Right forelimb (tissue), 1 donor: ENCODE measurements around the gene VAPB.
"Not testable (repeated sequence)": the region's sequence is repeated elsewhere in the genome, so short reads cannot be mapped to it uniquely, and the experiment has no call there.

Experiments used
- DNase-seq: peaks from one replicate; pipeline ENCODE4 v3.0.0-alpha.2; 2018

The VAPB gene

GRCh38 chr20:58407966-58408557, 19.0 kb downstream of the VAPB start:
- no peak for DNase-seq

GRCh38 chr20:58408603-58409246, 19.7 kb downstream of the VAPB start:
- DNase-seq, result no peak

GRCh38 chr20:58414216-58414615, 25.2 kb downstream of the VAPB start:
- not testable (repeated sequence) for DNase-seq

GRCh38 chr20:58414786-58415185, 25.8 kb downstream of the VAPB start:
- DNase-seq, result not testable (repeated sequence)

GRCh38 chr20:58416057-58416456, 27.0 kb downstream of the VAPB start:
- no peak for DNase-seq

GRCh38 chr20:58416835-58417234, 27.8 kb downstream of the VAPB start:
- no peak for DNase-seq

GRCh38 chr20:58417438-58417837, 28.4 kb downstream of the VAPB start:
- DNase-seq, result no peak

GRCh38 chr20:58418949-58419748, 30.1 kb downstream of the VAPB start:
- no peak for DNase-seq

GRCh38 chr20:58420798-58421496, 31.9 kb downstream of the VAPB start:
- DNase-seq, result no peak

GRCh38 chr20:58421497-58421850, 32.4 kb downstream of the VAPB start:
- DNase-seq, result no peak

- DNase-seq, result no peak
Measured at GRCh38 chr20:58424218-58424969, 35.4 kb downstream of the VAPB start.

GRCh38 chr20:58427571-58427970, 38.5 kb downstream of the VAPB start:
- not testable (repeated sequence) for DNase-seq

- no peak for DNase-seq
Measured at GRCh38 chr20:58428364-58428763, 39.3 kb downstream of the VAPB start.

GRCh38 chr20:58429303-58429702, 40.3 kb downstream of the VAPB start:
- no peak for DNase-seq

- no peak for DNase-seq
Measured at GRCh38 chr20:58431134-58431533, 42.1 kb downstream of the VAPB start.

GRCh38 chr20:58432186-58432954, 43.3 kb downstream of the VAPB start:
- no peak for DNase-seq

GRCh38 chr20:58433029-58433647, 44.1 kb downstream of the VAPB start:
- DNase-seq, result no peak

GRCh38 chr20:58433759-58434158, 44.7 kb downstream of the VAPB start:
- DNase-seq, result no peak

- DNase-seq, result no peak
Measured at GRCh38 chr20:58434326-58434725, 45.3 kb downstream of the VAPB start.

GRCh38 chr20:58435237-58435636, 46.2 kb downstream of the VAPB start:
- DNase-seq, result no peak

GRCh38 chr20:58436868-58437645, 48.0 kb downstream of the VAPB start:
- DNase-seq, result no peak
